Hypothalamus (tissue), 51 donors: Measurements from ENCODE around the gene TTLL5.

Experiments
- DNase-seq, 51 donors: peaks; one replicate each; lab custom pipeline; 2025; lab: John Stamatoyannopoulos, UW

The TTLL5 gene

GRCh38 chr14:75857199-75857598 lies 196.2 kb downstream of the TTLL5 start:
- no peak for DNase-seq

GRCh38 chr14:75858362-75858761 lies 197.3 kb downstream of the TTLL5 start:
- DNase-seq, result no peak

GRCh38 chr14:75859746-75860145 lies 198.7 kb downstream of the TTLL5 start:
- DNase-seq, result no peak

GRCh38 chr14:75860561-75861160 lies 199.6 kb downstream of the TTLL5 start:
- no peak for DNase-seq

GRCh38 chr14:75861161-75861621 lies 200.1 kb downstream of the TTLL5 start:
- no peak for DNase-seq

- DNase-seq, result no peak
These were observed 202.2 kb downstream of the TTLL5 start for GRCh38 chr14:75863221-75863620.

- no peak for DNase-seq
These were observed 203.3 kb downstream of the TTLL5 start for GRCh38 chr14:75864352-75864751.

- no peak for DNase-seq
These were observed 204.5 kb downstream of the TTLL5 start for GRCh38 chr14:75865531-75865930.

GRCh38 chr14:75866970-75867369 lies 205.9 kb downstream of the TTLL5 start:
- no peak for DNase-seq

GRCh38 chr14:75871181-75871880 lies 210.3 kb downstream of the TTLL5 start:
- no peak for DNase-seq

- DNase-seq, result no peak
These were observed 214.9 kb downstream of the TTLL5 start for GRCh38 chr14:75875958-75876357.

GRCh38 chr14:75876530-75876929 lies 215.5 kb downstream of the TTLL5 start:
- DNase-seq, result peak in 14 of 51 donors; percentile 4 to 57 (median 24)

- no peak for DNase-seq
These were observed 216.2 kb downstream of the TTLL5 start for GRCh38 chr14:75877292-75877691.

GRCh38 chr14:75877884-75878283 lies 216.8 kb downstream of the TTLL5 start:
- no peak for DNase-seq

GRCh38 chr14:75879031-75879430 lies 218.0 kb downstream of the TTLL5 start:
- DNase-seq, result no peak

- no peak for DNase-seq
These were observed 219.5 kb downstream of the TTLL5 start for GRCh38 chr14:75880512-75880911.

GRCh38 chr14:75881994-75882393 lies 220.9 kb downstream of the TTLL5 start:
- DNase-seq, result no peak

GRCh38 chr14:75884198-75884611 lies 223.2 kb downstream of the TTLL5 start:
- peak in 1 of 51 donors; percentile 3 for DNase-seq

- DNase-seq, result no peak
These were observed 224.8 kb downstream of the TTLL5 start for GRCh38 chr14:75885829-75886228.

- DNase-seq, result no peak
These were observed 225.7 kb downstream of the TTLL5 start for GRCh38 chr14:75886636-75887348.

GRCh38 chr14:75888945-75889344 lies 227.9 kb downstream of the TTLL5 start:
- DNase-seq, result no peak

GRCh38 chr14:75896341-75896740 lies 235.3 kb downstream of the TTLL5 start:
- no peak for DNase-seq
